ENCODE measurements around the gene TMEM255B. TPM values are rescaled to one million over a fixed set of nuclear protein-coding genes. Genes with fewer than 3 reads are reported as not detected.
"Not testable (repeated sequence)": the region's sequence is repeated elsewhere in the genome, so short reads cannot be mapped to it uniquely, and the experiment has no call there.

The TMEM255B gene
- total and polyA plus RNA-seq, 7 experiments from 2014 or later = 0.08 to 3.3 (median 1.3) TPM; not detected in 1

GRCh38 chr13:113794764-113795173, 35.7 kb downstream of the TMEM255B start:
- intact Hi-C loops (cut with micrococcal nuclease) = no loop called here
- H3K36me3 ChIP-seq (ENCODE audit: control insufficient read depth in 2 of 3, insufficient read depth in 3 of 3, low read length in 3 of 3) = no peaks in the 10 kb centered on the region
- no peak for DNase-seq
- POLR2A ChIA-PET = no interaction called here
- H3K4me1 Mint-ChIP-seq = no peaks in the 10 kb centered on the region
- H3K4me1 ChIP-seq (ENCODE audit: control insufficient read depth in 2 of 2, insufficient read depth in 2 of 2, low read length in 2 of 2) = no peaks in the 10 kb centered on the region
- H3K36me3 Mint-ChIP-seq = no peaks in the 10 kb centered on the region
- no peak overlapping the region for H3K4me3 ChIP-seq (ENCODE audit: low read length)
- H3K27ac ChIP-seq (ENCODE audit: low read depth, low read length) = no peak overlapping the region
- no peak for ATAC-seq
- H3K4me3 Mint-ChIP-seq = no peak overlapping the region
- H3K27ac Mint-ChIP-seq = no peak overlapping the region
- peaks cover 0 to 4% (median 0%) of the 10 kb centered on the region in 5 donors for H3K27me3 Mint-ChIP-seq
- H3K27me3 ChIP-seq (ENCODE audit: control insufficient read depth in 2 of 2, insufficient read depth in 2 of 2, low read length in 2 of 2) = no peaks in the 10 kb centered on the region
- H3K9me3 Mint-ChIP-seq = no peaks in the 10 kb centered on the region
- CTCF ChIA-PET = no interaction called here
- no peaks in the 10 kb centered on the region for H3K9me3 ChIP-seq (ENCODE audit: control insufficient read depth in 2 of 3, low read length in 3 of 3)

GRCh38 chr13:113795362-113795761, 36.3 kb downstream of the TMEM255B start:
- H3K27ac ChIP-seq (ENCODE audit: low read depth, low read length); H3K4me3 ChIP-seq (ENCODE audit: low read length); H3K27me3 Mint-ChIP-seq; ATAC-seq; H3K4me3 Mint-ChIP-seq; H3K4me1 ChIP-seq (ENCODE audit: control insufficient read depth in 2 of 2, insufficient read depth in 2 of 2, low read length in 2 of 2); H3K27me3 ChIP-seq (ENCODE audit: control insufficient read depth in 2 of 2, insufficient read depth in 2 of 2, low read length in 2 of 2); H3K36me3 ChIP-seq (ENCODE audit: control insufficient read depth in 2 of 3, insufficient read depth in 3 of 3, low read length in 3 of 3); H3K9me3 ChIP-seq (ENCODE audit: control insufficient read depth in 2 of 3, low read length in 3 of 3); POLR2A ChIA-PET; CTCF ChIA-PET; H3K4me1 Mint-ChIP-seq; DNase-seq; intact Hi-C loops (cut with micrococcal nuclease); H3K27ac Mint-ChIP-seq; H3K36me3 Mint-ChIP-seq; H3K9me3 Mint-ChIP-seq: not testable (repeated sequence)

GRCh38 chr13:113796211-113796963, 37.4 kb downstream of the TMEM255B start:
- H3K36me3 ChIP-seq (ENCODE audit: control insufficient read depth in 2 of 3, insufficient read depth in 3 of 3, low read length in 3 of 3) = no peaks in the 10 kb centered on the region
- no peak overlapping the region for H3K4me3 Mint-ChIP-seq
- no peaks in the 10 kb centered on the region for H3K9me3 ChIP-seq (ENCODE audit: control insufficient read depth in 2 of 3, low read length in 3 of 3)
- H3K27ac ChIP-seq (ENCODE audit: low read depth, low read length) = no peak overlapping the region
- H3K27me3 ChIP-seq (ENCODE audit: control insufficient read depth in 2 of 2, insufficient read depth in 2 of 2, low read length in 2 of 2) = no peaks in the 10 kb centered on the region
- no peak overlapping the region for H3K4me3 ChIP-seq (ENCODE audit: low read length)
- no peaks in the 10 kb centered on the region for H3K36me3 Mint-ChIP-seq
- CTCF ChIA-PET = no interaction called here
- intact Hi-C loops (cut with micrococcal nuclease) = no loop called here
- no peaks in the 10 kb centered on the region for H3K4me1 ChIP-seq (ENCODE audit: control insufficient read depth in 2 of 2, insufficient read depth in 2 of 2, low read length in 2 of 2)
- H3K27me3 Mint-ChIP-seq = peaks cover 0 to 4% (median 0%) of the 10 kb centered on the region in 5 donors
- DNase-seq (no peak), ATAC-seq (no peak)
- no peaks in the 10 kb centered on the region for H3K4me1 Mint-ChIP-seq
- POLR2A ChIA-PET = no interaction called here
- H3K27ac Mint-ChIP-seq = no peak overlapping the region
- peaks cover 0 to 1% (median 0%) of the 10 kb centered on the region in 11 donors for H3K9me3 Mint-ChIP-seq

GRCh38 chr13:113796964-113797676, 38.1 kb downstream of the TMEM255B start:
- no peak overlapping the region for H3K4me3 Mint-ChIP-seq

GRCh38 chr13:113798200-113798811, 39.3 kb downstream of the TMEM255B start:
- Histone ChIP-seq H3K36me3 (ENCODE audit: control insufficient read depth in 2 of 3, insufficient read depth in 3 of 3, low read length in 3 of 3) (no peaks in the 10 kb centered on the region), H3K4me3 (ENCODE audit: low read length) (no peak overlapping the region), H3K27me3 (ENCODE audit: control insufficient read depth in 2 of 2, insufficient read depth in 2 of 2, low read length in 2 of 2) (no peaks in the 10 kb centered on the region), H3K4me1 (ENCODE audit: control insufficient read depth in 2 of 2, insufficient read depth in 2 of 2, low read length in 2 of 2) (no peaks in the 10 kb centered on the region), H3K9me3 (ENCODE audit: control insufficient read depth in 2 of 3, low read length in 3 of 3) (no peaks in the 10 kb centered on the region), H3K27ac (ENCODE audit: low read depth, low read length) (no peak overlapping the region)
- CTCF ChIA-PET = no interaction called here
- no peaks in the 10 kb centered on the region for H3K36me3 Mint-ChIP-seq
- peaks cover 0 to 1% (median 0%) of the 10 kb centered on the region in 11 donors for H3K9me3 Mint-ChIP-seq
- POLR2A ChIA-PET = no interaction called here
- no peak overlapping the region for H3K4me3 Mint-ChIP-seq
- intact Hi-C loops (cut with micrococcal nuclease) = no loop called here
- no peak overlapping the region for H3K27ac Mint-ChIP-seq
- no peaks in the 10 kb centered on the region for H3K27me3 Mint-ChIP-seq
- no peaks in the 10 kb centered on the region for H3K4me1 Mint-ChIP-seq
- DNase-seq (no peak), ATAC-seq (no peak)

More at GRCh38 chr13:113796964-113797676, 38.1 kb downstream of the TMEM255B start:
- Mint-ChIP-seq H3K27me3 (peaks cover 0 to 4% (median 0%) of the 10 kb centered on the region in 5 donors), H3K27ac (no peak overlapping the region), H3K9me3 (peaks cover 0 to 1% (median 0%) of the 10 kb centered on the region in 11 donors), H3K36me3 (no peaks in the 10 kb centered on the region), H3K4me1 (no peaks in the 10 kb centered on the region)
- no peak for ATAC-seq
- Histone ChIP-seq H3K36me3 (ENCODE audit: control insufficient read depth in 2 of 3, insufficient read depth in 3 of 3, low read length in 3 of 3) (no peaks in the 10 kb centered on the region), H3K4me3 (ENCODE audit: low read length) (no peak overlapping the region), H3K9me3 (ENCODE audit: control insufficient read depth in 2 of 3, low read length in 3 of 3) (no peaks in the 10 kb centered on the region), H3K27ac (ENCODE audit: low read depth, low read length) (no peak overlapping the region), H3K27me3 (ENCODE audit: control insufficient read depth in 2 of 2, insufficient read depth in 2 of 2, low read length in 2 of 2) (no peaks in the 10 kb centered on the region), H3K4me1 (ENCODE audit: control insufficient read depth in 2 of 2, insufficient read depth in 2 of 2, low read length in 2 of 2) (no peaks in the 10 kb centered on the region)
- DNase-seq = no peak
- POLR2A ChIA-PET = no interaction called here
- CTCF ChIA-PET = no interaction called here
- intact Hi-C loops (cut with micrococcal nuclease) = no loop called here

- Mint-ChIP-seq H3K36me3 (no peaks in the 10 kb centered on the region), H3K4me3 (no peak overlapping the region), H3K27ac (no peak overlapping the region), H3K9me3 (peaks cover 0 to 1% (median 0%) of the 10 kb centered on the region in 11 donors), H3K4me1 (no peaks in the 10 kb centered on the region), H3K27me3 (no peaks in the 10 kb centered on the region)
- Histone ChIP-seq H3K4me1 (ENCODE audit: control insufficient read depth in 2 of 2, insufficient read depth in 2 of 2, low read length in 2 of 2) (no peaks in the 10 kb centered on the region), H3K27ac (ENCODE audit: low read depth, low read length) (no peak overlapping the region), H3K9me3 (ENCODE audit: control insufficient read depth in 2 of 3, low read length in 3 of 3) (no peaks in the 10 kb centered on the region), H3K36me3 (ENCODE audit: control insufficient read depth in 2 of 3, insufficient read depth in 3 of 3, low read length in 3 of 3) (no peaks in the 10 kb centered on the region), H3K4me3 (ENCODE audit: low read length) (no peak overlapping the region), H3K27me3 (ENCODE audit: control insufficient read depth in 2 of 2, insufficient read depth in 2 of 2, low read length in 2 of 2) (no peaks in the 10 kb centered on the region)
- intact Hi-C loops (cut with micrococcal nuclease) = no loop called here
- DNase-seq (no peak), ATAC-seq (no peak)
- ChIA-PET CTCF (no interaction called here), POLR2A (no interaction called here)
These were observed 41.5 kb downstream of the TMEM255B start for GRCh38 chr13:113800576-113800926.
